Peyer's patch (tissue), 4 donors: Measurements from ENCODE around the gene MALL.

ENCODE experiments used
- POLR2A ChIP-seq, 2 donors: fragments of 450-650 bp; IDR thresholded peaks; one replicate each; pipeline ENCODE4 v1.5.1; 2017; ENCODE audit warnings: antibody characterized with exemption in 2 of 2, mild to moderate bottlenecking in 2 of 2, moderate library complexity in 2 of 2
- TF ChIP-seq, protein P1 (sequence below), 6 experiments: fragments of 450-650 bp in 4 of 6; fragments of 200-600 bp in 2 of 6; sonication (generic) in 1 of 6; IDR thresholded peaks; one replicate each; pipeline ENCODE4 v1.5.1; 2017 to 2019; ENCODE audit warnings: antibody characterized with exemption in 6 of 6, mild to moderate bottlenecking in 3 of 6, moderate library complexity in 1 of 6

DNA sequence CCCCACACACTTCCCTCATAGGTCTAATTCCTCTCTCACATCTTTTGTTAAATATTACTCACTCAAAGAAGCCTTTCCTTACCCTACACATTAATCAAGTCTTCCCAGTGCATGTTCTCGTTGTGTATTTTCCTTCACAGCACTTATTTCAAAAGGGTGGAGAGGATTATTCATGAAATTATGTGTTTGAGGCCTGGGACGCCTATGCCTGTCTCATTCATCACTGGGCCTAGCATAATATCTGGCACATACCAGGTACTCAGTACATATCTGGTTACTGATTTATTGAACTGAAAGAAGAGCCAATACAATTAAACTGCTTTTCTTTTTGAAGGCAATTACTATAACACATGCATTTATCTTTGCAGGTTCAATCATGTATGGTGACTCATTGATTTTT is 15.1 kb upstream of the MALL start:
- TF ChIP-seq, protein P1, sequence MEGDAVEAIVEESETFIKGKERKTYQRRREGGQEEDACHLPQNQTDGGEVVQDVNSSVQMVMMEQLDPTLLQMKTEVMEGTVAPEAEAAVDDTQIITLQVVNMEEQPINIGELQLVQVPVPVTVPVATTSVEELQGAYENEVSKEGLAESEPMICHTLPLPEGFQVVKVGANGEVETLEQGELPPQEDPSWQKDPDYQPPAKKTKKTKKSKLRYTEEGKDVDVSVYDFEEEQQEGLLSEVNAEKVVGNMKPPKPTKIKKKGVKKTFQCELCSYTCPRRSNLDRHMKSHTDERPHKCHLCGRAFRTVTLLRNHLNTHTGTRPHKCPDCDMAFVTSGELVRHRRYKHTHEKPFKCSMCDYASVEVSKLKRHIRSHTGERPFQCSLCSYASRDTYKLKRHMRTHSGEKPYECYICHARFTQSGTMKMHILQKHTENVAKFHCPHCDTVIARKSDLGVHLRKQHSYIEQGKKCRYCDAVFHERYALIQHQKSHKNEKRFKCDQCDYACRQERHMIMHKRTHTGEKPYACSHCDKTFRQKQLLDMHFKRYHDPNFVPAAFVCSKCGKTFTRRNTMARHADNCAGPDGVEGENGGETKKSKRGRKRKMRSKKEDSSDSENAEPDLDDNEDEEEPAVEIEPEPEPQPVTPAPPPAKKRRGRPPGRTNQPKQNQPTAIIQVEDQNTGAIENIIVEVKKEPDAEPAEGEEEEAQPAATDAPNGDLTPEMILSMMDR (IDR thresholded peaks at IDR 0.05): no peak
- TF ChIP-seq POLR2A (IDR thresholded peaks at IDR 0.05): no peak
